ENCODE results near the gene LPP. TPM values are rescaled to one million over a fixed set of nuclear protein-coding genes. Genes with fewer than 3 reads are reported as not detected.

Gene LPP, protein sequence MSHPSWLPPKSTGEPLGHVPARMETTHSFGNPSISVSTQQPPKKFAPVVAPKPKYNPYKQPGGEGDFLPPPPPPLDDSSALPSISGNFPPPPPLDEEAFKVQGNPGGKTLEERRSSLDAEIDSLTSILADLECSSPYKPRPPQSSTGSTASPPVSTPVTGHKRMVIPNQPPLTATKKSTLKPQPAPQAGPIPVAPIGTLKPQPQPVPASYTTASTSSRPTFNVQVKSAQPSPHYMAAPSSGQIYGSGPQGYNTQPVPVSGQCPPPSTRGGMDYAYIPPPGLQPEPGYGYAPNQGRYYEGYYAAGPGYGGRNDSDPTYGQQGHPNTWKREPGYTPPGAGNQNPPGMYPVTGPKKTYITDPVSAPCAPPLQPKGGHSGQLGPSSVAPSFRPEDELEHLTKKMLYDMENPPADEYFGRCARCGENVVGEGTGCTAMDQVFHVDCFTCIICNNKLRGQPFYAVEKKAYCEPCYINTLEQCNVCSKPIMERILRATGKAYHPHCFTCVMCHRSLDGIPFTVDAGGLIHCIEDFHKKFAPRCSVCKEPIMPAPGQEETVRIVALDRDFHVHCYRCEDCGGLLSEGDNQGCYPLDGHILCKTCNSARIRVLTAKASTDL
- 23.1 TPM for total RNA-seq (ENCODE audit: unreplicated experiment)
- long read RNA-seq, partial matches to known transcripts: 0 of 1 reads
- long read RNA-seq, other reads (novel, unspliced or antisense): 1 of 1 reads

DNA sequence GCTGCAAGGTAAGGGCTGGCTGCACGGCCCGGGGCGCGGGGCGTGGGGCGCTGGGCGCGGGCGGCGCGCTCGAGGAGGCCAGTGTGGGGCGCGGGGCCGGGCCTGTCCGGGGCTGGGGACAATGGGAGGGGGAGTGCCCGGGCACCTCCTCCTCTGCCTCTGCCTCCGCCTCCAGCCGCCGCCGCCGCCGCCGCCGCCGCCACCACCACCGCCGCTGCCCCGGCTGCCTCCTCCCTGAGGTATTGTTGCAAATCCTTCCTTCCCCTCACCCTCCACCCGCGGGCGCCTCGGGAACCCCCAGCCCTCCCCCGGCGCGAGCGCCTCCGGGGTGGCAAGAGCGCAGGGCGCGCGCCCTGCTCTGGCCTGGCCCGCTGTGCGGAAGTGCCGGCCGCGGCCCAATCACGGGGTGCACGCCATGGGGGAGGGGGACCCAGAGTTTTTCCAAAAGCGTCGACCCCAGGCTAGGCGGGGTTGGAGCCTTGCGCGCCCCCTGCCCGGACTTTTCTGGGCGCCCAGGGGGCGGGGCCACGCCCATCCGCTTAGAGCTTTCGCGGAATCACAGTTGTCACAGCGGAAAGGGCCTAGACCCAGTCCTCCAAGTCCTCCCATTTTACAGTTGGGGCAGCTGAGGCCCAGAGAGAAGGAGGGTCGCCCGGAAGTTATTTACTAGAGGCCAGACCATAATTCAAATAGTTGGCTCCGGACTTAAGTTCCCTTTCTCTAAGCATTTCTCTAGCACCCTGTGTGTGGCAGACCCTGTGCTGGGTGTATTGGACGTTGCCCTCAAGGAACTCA lies at the start of gene LPP:
Gene LPP, plus strand, starts transcription at position 144 of the 795 bp plus-strand sequence. CDS start 251,964 bp downstream, outside the sequence.
- Mint-ChIP-seq H3K9me3 (ENCODE audit: unreplicated experiment) (no peaks in the 10 kb centered on the region), H3K27ac (ENCODE audit: unreplicated experiment) (peak within 1 kb of the TSS; percentile 46), H3K27me3 (ENCODE audit: unreplicated experiment) (no peaks in the 10 kb centered on the region), H3K4me1 (ENCODE audit: low read depth, unreplicated experiment) (no peaks in the 10 kb centered on the region), H3K36me3 (ENCODE audit: unreplicated experiment) (no peaks in the 10 kb centered on the region), H3K4me3 (ENCODE audit: unreplicated experiment) (peak within 1 kb of the TSS; percentile 97)
- DNase-seq: peak; percentile 70
- TF ChIP-seq, protein P1, sequence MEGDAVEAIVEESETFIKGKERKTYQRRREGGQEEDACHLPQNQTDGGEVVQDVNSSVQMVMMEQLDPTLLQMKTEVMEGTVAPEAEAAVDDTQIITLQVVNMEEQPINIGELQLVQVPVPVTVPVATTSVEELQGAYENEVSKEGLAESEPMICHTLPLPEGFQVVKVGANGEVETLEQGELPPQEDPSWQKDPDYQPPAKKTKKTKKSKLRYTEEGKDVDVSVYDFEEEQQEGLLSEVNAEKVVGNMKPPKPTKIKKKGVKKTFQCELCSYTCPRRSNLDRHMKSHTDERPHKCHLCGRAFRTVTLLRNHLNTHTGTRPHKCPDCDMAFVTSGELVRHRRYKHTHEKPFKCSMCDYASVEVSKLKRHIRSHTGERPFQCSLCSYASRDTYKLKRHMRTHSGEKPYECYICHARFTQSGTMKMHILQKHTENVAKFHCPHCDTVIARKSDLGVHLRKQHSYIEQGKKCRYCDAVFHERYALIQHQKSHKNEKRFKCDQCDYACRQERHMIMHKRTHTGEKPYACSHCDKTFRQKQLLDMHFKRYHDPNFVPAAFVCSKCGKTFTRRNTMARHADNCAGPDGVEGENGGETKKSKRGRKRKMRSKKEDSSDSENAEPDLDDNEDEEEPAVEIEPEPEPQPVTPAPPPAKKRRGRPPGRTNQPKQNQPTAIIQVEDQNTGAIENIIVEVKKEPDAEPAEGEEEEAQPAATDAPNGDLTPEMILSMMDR (IDR thresholded peaks at IDR 0.05; ENCODE audit: partially characterized antibody, unreplicated experiment): no peak

DNA sequence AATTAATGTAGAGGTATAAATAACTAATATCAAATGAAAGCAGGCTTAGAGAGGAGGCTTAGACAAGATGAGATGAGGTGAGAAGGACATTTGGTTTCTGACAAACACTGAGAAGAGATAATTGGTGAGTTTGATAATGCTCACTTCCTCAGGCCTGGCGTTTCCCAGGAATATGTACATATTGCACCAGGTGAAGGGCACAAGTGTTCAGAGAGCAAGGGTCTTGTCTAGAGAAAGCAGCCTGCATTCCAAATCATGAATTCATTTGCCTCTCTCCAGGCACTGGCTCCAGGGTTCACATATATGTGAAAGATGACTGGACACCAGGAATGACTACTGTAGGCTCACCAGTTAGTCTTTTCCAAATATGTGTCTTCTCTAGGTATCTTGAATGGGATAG lies 48.0 kb upstream of the LPP start:
- Mint-ChIP-seq H3K27ac (ENCODE audit: unreplicated experiment) (no peak overlapping the region), H3K4me1 (ENCODE audit: low read depth, unreplicated experiment) (peaks cover 2% of the 10 kb centered on the region), H3K9me3 (ENCODE audit: unreplicated experiment) (no peaks in the 10 kb centered on the region), H3K27me3 (ENCODE audit: unreplicated experiment) (peaks cover 2% of the 10 kb centered on the region), H3K36me3 (ENCODE audit: unreplicated experiment) (no peaks in the 10 kb centered on the region), H3K4me3 (ENCODE audit: unreplicated experiment) (no peak overlapping the region)
- TF ChIP-seq, protein P1 (IDR thresholded peaks at IDR 0.05; ENCODE audit: partially characterized antibody, unreplicated experiment): no peak
- no peak for DNase-seq

DNA sequence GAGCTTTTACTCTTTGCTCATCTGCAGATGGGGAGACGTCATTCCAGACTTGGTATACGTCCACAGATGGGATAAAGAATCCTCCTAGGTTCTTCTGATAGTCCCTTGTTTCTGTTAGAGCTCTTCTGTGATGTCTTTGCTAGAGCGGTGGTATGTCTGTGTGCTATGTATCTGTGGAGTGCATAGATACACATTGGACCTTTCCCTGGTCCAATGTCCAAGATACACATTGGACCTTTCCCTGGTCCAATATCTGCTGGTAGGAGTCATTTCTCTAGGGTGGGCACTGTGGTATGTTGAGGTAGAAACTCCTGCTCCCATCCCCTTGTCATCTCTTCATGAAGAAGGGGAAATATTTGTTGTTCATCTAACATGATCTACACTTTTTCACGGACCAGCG lies 47.5 kb upstream of the LPP start:
- peaks cover 2% of the 10 kb centered on the region for H3K4me1 Mint-ChIP-seq (ENCODE audit: low read depth, unreplicated experiment)
- H3K4me3 Mint-ChIP-seq (ENCODE audit: unreplicated experiment): no peak overlapping the region
- no peak for DNase-seq
- H3K36me3 Mint-ChIP-seq (ENCODE audit: unreplicated experiment): no peaks in the 10 kb centered on the region
- H3K9me3 Mint-ChIP-seq (ENCODE audit: unreplicated experiment): no peaks in the 10 kb centered on the region
- TF ChIP-seq, protein P1 (IDR thresholded peaks at IDR 0.05; ENCODE audit: partially characterized antibody, unreplicated experiment): no peak
- H3K27ac Mint-ChIP-seq (ENCODE audit: unreplicated experiment): no peak overlapping the region
- H3K27me3 Mint-ChIP-seq (ENCODE audit: unreplicated experiment): peaks cover 2% of the 10 kb centered on the region

DNA sequence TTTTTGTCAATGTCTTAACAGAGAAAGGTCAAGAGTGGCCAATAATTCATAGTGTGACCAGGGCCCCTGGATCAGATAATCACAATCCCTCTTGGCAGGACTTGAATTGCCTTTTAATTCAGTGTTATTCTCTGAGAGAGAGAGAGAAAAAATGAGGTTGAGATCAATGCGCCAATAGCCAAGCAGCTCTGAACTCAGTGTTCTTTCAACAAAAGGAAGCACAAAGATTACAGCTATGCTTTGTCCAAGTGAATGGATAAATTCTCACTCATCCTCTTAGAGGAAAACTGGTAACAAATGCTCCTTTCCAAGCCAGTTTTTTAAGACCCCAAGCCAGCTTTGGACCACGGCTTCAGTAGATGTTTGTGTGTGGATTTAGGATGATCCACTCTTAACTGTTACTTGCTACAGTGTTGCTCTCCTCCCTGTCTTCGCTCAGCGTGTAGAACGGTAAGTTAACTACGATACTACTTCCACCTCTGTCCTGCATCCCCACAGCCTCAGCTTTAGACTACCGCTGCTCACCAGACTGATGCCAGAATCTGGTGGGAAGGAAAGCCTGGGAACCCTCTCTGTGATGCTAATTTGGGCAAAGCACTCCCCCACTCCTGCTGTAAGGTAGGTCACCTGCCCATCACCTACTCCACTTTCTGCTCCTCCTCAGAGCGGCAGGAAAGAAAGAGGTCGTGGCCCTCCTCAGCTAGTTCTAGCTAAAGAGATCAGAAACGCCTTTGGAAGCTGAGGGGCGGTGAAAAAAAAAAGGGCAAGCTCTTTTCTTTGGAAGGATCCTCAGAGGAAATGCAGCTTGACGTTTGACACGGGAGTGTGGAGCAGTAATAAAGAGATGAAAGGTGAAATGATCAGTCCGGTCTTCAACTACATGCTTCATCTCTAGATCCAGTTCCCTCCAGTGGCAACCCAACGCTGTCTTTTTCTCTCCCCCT lies 46.8 kb upstream of the LPP start:
- Mint-ChIP-seq H3K27ac (ENCODE audit: unreplicated experiment) (no peak overlapping the region), H3K27me3 (ENCODE audit: unreplicated experiment) (peaks cover 2% of the 10 kb centered on the region)

More for the DNA sequence above, 46.8 kb upstream of the LPP start:
- TF ChIP-seq, protein P1 (IDR thresholded peaks at IDR 0.05; ENCODE audit: partially characterized antibody, unreplicated experiment): no peak
- Mint-ChIP-seq H3K4me3 (ENCODE audit: unreplicated experiment) (no peak overlapping the region), H3K4me1 (ENCODE audit: low read depth, unreplicated experiment) (peaks cover 2% of the 10 kb centered on the region), H3K36me3 (ENCODE audit: unreplicated experiment) (no peaks in the 10 kb centered on the region), H3K9me3 (ENCODE audit: unreplicated experiment) (no peaks in the 10 kb centered on the region)
- DNase-seq: no peak

All from glutamatergic neuron (in vitro differentiated cells).